DMS114 treated with DMSO at 0.1 percent for 48 hours (cell line): Measurements from ENCODE around the gene SLC12A8.

Source experiments
- DNase-seq: peaks from one replicate; lab custom pipeline; 2025; ENCODE audit not compliant: unreplicated experiment; lab: John Stamatoyannopoulos, UW

Gene SLC12A8

DNA sequence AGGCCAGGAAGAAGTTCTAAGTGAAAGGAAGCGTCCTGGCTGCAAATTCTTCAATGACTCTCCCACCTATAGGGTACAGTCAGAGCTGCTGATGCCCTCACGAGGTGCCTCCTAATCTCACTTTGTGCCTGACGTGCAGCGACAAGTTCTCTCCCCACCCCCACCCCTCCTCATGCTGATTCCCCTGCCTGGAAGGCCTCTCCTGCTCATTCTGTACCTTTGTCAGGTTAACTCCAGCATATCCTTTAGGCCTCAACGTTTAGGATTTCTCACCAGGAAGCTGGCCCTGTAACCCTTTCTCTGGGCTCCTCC lies 25.0 kb downstream of the SLC12A8 start:
- no peak for DNase-seq

DNA sequence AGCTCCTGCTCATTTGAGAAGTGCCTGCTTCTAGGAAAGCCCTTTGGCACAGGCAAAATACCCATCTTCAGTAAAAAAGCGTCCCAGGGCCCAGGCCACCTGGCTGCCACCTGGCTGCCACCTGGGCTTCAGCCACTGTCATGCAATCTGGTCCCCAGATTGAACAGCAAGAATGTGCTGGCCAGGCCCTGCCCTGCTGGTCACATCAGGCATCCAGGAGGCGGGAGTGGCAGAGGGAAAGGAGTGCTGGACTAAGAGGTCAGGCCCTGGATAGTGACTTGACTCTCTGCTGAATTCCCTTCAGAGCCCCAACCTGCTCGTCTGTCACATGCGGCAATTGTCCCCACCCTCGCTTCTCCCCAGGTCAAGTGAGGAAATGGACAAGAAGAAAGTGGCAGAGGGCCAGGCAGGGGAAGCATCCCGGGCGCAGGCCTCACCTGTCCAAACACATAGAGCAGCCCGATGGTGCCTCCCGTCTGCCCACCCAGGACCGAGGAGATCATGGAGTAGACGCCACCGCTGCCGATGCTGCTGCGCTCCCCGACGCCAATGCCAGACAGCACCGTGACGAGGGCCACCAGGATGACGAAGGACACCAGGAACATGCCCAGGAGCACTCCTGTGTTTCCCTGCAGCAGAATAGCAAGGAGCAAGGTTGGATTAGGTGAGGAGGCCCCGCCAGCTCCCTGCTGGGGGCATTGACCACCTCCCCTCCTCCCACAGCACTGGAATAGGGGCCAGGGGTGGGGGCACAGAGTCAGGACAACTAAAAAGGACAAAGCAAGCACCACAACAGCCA lies 25.5 kb downstream of the SLC12A8 start:
- DNase-seq = no peak

DNA sequence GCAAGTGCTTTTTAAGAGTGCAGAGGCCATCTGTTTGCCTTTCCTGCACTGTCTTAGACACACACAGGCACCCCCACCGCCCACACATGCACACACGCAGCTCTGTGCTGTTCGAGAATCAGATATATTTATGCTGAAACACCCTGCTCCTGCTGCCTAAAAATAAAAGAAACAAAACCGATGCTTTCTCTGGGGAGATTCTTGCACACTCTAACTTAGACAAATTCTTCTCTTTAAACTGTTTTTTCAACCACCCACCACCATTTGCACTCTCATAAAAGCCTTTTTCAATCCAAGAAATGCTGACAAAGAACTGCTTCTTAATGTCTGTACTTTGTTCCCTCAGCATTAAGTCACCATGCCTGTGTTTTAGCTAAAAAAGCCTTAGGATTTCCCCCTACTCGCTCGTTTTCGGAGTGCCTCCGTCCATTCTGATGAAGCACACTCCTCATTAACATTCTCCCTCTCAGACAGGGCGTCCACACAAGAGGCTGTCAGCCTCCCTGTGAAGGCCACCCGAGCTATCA lies 26.2 kb downstream of the SLC12A8 start:
- no peak for DNase-seq

DNA sequence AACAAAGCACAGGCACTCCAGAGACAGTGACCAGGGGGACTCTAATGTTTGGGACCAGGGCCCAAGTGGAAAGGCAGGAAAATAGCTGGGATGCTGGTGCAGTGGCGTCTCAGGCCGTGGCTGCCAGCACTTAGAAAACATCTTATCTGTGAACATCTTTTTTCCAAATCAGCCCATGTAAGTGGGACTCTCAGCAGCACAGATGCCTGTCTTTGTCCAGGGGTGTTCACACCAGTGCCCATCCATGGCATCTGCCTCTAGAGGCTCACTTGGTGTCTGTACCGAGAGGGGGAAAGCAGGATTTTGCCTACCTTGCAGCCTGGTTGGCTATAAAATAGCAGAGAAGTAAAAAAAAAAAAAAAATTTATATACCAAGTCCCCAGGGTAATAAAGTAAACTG lies 26.7 kb downstream of the SLC12A8 start:
- no peak for DNase-seq

DNA sequence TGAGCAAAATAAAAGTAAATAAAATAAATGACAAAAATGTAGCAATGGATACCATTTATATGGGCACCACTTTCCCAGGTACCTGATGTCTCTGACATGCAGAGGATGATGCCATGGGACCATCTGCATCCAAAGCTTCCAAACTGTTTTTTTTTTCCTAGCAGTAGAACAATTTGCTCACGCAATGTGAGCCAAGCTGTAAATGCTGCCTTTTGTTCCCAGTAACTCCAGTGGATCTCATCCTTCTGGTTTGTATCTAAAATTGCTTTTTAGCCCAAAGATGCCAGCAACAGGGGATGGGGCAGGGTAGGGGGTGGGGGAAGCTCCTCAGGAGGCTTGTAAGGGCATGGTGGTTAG lies 32.7 kb downstream of the SLC12A8 start:
- DNase-seq = no peak

DNA sequence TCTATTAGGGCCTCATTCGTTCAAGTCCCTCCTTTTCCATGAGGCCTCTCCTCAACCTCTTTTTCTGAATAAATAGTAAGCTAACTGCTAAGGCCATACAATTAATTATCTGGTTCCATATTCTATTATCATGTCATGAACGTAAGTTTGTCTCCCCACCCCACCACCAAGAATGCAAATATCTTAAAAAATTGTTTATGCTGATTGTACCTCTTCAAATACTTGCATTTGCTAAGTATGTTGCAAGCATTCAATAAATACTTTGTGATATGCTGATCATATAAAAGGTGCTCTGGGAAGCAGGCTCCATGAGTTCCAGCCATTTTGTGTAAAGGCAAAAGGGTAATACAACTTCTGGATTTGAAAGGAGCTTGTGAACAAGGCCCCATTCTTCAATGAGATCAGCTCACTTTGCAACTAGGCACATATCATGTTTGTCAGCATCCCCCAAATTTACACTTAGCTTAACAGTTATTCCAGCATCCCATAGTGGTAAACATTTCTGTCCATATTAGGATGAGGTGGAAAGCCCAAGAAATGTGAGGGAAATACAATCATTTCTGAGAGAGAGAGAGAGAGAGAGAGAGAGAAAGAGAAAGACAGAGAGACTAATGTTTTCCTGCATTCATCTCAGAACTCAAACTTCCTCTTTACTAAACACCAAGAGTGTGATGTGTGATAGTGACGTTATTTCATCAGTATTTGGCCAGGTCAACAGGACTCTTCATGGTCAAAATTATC lies 33.2 kb downstream of the SLC12A8 start:
- no peak for DNase-seq

GRCh38 chr3:125177746-125178145 lies 34.8 kb downstream of the SLC12A8 start:
- no peak for DNase-seq

- no peak for DNase-seq
Observed at GRCh38 chr3:125175295-125176078, 37.1 kb downstream of the SLC12A8 start.

- no peak for DNase-seq
Observed at GRCh38 chr3:125172346-125172745, 40.2 kb downstream of the SLC12A8 start.

DNA sequence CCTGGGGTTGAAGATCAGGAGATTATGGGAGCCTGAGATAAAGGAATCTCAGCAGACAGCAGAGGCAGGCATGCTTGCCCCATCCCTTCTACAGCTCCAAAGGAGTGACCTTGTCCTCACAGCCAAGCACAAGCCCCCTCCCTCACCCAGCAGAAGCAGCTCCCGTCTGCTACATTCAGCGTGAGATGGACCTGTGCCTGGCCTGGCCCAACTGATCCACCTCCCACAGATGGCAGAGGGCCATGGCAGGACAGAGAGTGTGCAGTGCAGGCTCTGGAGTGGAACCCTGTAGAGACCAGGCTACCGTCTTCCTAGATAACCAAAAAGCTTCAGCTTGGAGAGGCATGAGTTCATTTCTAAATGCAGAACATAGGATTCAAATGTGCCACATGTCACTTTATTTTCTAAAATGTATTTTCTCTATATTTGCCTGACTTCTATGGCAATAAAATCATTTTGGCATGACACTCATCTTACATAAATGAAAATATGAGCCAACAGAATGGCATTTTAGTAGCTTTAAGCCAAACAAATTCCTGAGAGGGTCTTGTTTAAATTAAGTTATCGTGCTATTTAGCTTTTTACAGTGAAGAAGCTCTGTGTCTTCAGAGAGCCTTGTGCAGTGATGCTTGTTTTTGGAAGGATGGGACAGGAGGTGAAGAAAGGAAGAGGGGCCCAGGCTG lies 43.7 kb downstream of the SLC12A8 start:
- DNase-seq = no peak

- no peak for DNase-seq
Observed at GRCh38 chr3:125166599-125167136, 45.9 kb downstream of the SLC12A8 start.

DNA sequence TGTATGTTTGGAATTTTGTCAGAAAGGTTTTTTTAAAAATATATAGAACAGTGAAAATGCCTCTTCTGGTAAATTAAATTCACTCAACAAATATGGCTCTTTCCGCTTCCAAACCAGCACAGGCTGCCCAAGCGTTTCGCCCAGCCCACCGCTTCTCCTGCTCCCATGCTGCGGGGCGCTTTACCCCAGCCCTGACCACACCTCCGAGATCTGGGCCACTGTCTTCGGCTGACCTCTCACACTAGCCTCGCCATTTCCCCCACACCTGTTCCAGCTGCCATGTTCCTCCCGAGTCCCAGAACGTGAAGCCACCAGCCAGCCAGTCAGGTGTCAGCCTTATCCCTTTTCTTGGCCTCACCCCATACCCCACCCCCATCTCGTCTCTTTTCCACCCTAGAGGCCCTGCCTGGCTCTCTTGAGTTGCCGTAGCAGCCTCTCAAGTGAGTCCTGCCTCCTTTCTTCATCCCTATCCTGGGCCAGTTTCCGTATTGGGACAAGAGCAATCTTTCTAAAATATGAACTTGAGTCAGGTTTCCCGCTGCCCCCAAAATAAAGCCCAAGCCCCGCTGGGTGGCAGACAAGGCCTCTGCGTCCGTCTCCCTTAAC lies 46.5 kb downstream of the SLC12A8 start:
- DNase-seq = no peak

DNA sequence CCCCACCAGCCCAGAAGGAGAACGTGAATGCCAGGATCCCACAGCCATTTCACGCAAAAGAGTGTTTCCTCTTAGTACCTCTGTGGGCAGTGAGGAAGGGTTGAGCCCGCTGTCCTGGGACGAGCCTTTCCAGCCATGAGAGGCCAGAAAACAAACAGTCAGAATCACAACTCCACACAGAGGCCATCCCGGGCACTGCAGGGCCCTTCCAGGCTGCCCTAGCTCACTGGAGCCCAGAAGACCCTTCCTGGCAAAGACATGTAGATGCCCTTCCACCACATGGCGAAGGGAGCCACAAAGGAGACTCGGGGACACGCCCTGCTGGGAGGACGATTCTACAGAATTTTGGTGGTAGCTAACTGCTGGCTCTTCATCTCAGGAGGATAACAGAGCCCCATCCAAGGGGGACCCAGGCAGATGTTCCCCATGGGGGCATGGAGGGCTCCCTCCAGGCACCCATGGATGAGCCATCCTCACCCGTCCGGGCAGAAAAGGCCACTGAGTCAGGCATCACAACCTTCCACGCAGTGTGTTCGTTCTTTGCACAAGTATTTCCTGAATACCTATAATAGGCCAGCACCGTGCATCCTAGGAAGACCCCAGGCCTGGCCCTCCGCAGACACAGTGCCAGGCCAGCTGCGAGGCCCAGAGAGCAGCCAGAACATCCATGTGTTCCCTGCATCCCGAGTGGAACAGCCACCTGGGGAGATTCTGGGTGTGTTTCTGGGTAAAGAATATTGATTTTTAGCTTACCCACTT lies 47.2 kb downstream of the SLC12A8 start:
- DNase-seq = peak; percentile 8

- no peak for DNase-seq
Observed at GRCh38 chr3:125163739-125164601, 48.6 kb downstream of the SLC12A8 start.

GRCh38 chr3:125161607-125162219 lies 50.8 kb downstream of the SLC12A8 start:
- no peak for DNase-seq

DNA sequence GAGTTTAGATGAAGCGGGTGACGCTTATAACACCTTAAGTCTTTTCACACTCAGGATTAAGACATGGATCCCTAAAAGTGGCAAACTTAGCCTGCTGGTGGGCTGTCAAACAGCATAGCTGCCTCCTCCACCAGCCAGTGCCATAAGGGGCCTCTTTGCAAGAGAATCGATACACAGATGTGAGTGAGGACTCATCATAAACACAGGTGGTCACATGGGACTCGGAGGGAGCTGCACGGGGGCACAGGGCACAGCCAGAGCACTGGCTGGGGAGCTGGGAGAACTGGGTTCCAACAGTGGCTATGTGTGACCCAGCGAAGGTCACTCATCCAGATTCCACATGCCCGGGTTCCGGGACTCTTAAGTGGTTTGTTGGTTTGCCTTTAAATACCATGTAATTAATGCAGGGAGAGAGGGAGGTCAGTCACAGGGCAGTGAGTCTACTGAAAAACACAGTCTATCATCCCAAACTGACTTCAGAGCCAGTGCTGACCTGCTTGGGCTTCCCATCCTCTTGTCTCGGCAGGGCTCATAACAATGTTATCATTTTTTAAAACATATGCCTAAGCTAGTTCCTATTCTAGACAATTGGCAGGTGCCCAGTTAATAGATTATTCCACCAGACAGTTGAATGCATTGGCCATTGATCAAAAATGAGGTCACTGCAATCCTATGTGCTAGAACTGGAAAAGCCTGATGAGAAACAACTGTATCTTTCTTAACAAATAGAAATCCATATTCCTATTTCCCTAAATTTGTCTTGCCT lies 51.8 kb downstream of the SLC12A8 start:
- no peak for DNase-seq

DNA sequence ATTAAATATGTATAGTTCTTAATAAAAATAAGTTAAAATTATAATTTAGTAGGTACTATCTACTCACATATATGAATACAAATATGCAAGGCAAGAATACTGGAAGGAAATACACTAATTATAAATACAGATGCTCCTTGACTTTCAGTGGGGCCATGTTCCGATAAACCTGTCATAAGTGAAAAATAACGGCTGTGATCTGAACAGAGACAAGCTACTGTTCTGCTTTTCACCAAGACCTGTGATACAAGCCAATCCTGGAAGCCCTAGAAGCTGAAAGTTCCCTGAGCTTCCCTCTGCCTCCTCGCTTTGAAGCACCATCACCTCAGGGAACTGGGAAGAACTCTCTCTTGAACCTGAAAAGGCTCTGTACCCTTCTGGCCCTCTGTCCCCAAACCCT lies 55.4 kb downstream of the SLC12A8 start:
- DNase-seq = no peak

GRCh38 chr3:125156456-125156855 lies 56.1 kb downstream of the SLC12A8 start:
- no peak for DNase-seq
